Naive B cell (primary cell): Measurements from ENCODE around the gene DTNB. TPM values are rescaled to one million over a fixed set of nuclear protein-coding genes. Genes with fewer than 3 reads are reported as not detected.

Source experiments
- ATAC-seq, 2 donors: fragments of 150-1000 bp; cut with Tn5 transposase; 2 replicates each; pipeline ENCODE4 v1.10.0; 2021; ENCODE audit warnings: low read depth in 2 of 2, mild to moderate bottlenecking in 2 of 2, moderate library complexity in 2 of 2
- DNase-seq: peaks from one replicate; pipeline ENCODE4 v3.0.0; 2022
- H3K27ac Mint-ChIP-seq, 6 donors: one replicate each; pipeline ENCODE4 v1.8.0; 2020 to 2022; ENCODE audit warnings: mild to moderate bottlenecking in 6 of 6, mixed read lengths in 6 of 6, moderate library complexity in 5 of 6, inconsistent platforms in 2 of 6
- H3K27me3 Mint-ChIP-seq, 3 donors: one replicate each; pipeline ENCODE4 v1.8.0; 2021 to 2022; ENCODE audit warnings: mixed read lengths in 3 of 3, mild to moderate bottlenecking in 1 of 3
- H3K36me3 Mint-ChIP-seq, 2 donors: one replicate each; pipeline ENCODE4 v1.8.0; 2020 to 2022; ENCODE audit warnings: mixed read lengths in 2 of 2, inconsistent platforms in 1 of 2, mild to moderate bottlenecking in 1 of 2
- H3K4me1 Mint-ChIP-seq, 3 donors: one replicate each; pipeline ENCODE4 v1.8.0; 2020 to 2022; ENCODE audit warnings: mixed read lengths in 3 of 3, inconsistent platforms in 1 of 3, mild to moderate bottlenecking in 1 of 3, moderate library complexity in 1 of 3
- H3K4me3 Mint-ChIP-seq, 8 donors: one replicate each; pipeline ENCODE4 v1.8.0; 2020 to 2022; ENCODE audit warnings: mild to moderate bottlenecking in 8 of 8, mixed read lengths in 8 of 8, moderate library complexity in 8 of 8, inconsistent platforms in 2 of 8
- H3K9me3 Mint-ChIP-seq, 7 donors: one replicate each; pipeline ENCODE4 v1.8.0; 2020 to 2022; ENCODE audit warnings: mixed read lengths in 7 of 7, mild to moderate bottlenecking in 5 of 7, inconsistent platforms in 2 of 7, moderate library complexity in 1 of 7
- polyA plus RNA-seq, 6 donors: library from polyadenylated mRNA; unstranded; fragments of 300-500 nt; fragmentation: Illumina TruSeq; gene quantifications; one replicate each; pipeline ENCODE4 v1.2.3, GENCODE V29; 2021; ENCODE audit warnings: low read depth in 6 of 6

The DTNB gene
- polyA plus RNA-seq, 6 donors from 2014 or later, result 7.8 to 25.4 (median 16.1) TPM

- ATAC-seq (no peak), DNase-seq (no peak)
- Mint-ChIP-seq H3K4me3 (no peak overlapping the region), H3K36me3 (peaks cover 0 to 14% of the 10 kb centered on the region in 2 donors), H3K4me1 (peaks cover 0 to 6% (median 5%) of the 10 kb centered on the region in 3 donors), H3K9me3 (no peaks in the 10 kb centered on the region), H3K27me3 (no peaks in the 10 kb centered on the region), H3K27ac (no peak overlapping the region)
Measured at GRCh38 chr2:25490217-25490616, 183.2 kb downstream of the DTNB start.

GRCh38 chr2:25489631-25490030, 183.7 kb downstream of the DTNB start:
- Mint-ChIP-seq H3K27me3 (no peaks in the 10 kb centered on the region), H3K27ac (no peak overlapping the region), H3K9me3 (no peaks in the 10 kb centered on the region), H3K4me3 (no peak overlapping the region), H3K4me1 (peaks cover 0 to 7% (median 6%) of the 10 kb centered on the region in 3 donors), H3K36me3 (peaks cover 0 to 14% of the 10 kb centered on the region in 2 donors)
- ATAC-seq, result no peak
- DNase-seq, result no peak

- Mint-ChIP-seq H3K4me3 (peak overlapping the region in 4 of 8 donors; percentile 6 to 72 (median 49)), H3K27ac (peak overlapping the region in 5 of 6 donors; percentile 24 to 92 (median 71)), H3K4me1 (peaks cover 16 to 31% (median 20%) of the 10 kb centered on the region in 3 donors), H3K9me3 (no peaks in the 10 kb centered on the region), H3K27me3 (no peaks in the 10 kb centered on the region), H3K36me3 (peaks cover 4 to 16% of the 10 kb centered on the region in 2 donors)
- peak; percentile 50 for DNase-seq
- peak; percentile 95 to 96 for ATAC-seq
Measured at GRCh38 chr2:25483607-25484266, 189.6 kb downstream of the DTNB start.

- no peak overlapping the region for H3K4me3 Mint-ChIP-seq
- H3K27ac Mint-ChIP-seq, result peak overlapping the region in 4 of 6 donors; percentile 5 to 82 (median 58)
Measured at GRCh38 chr2:25482341-25482740, 191.0 kb downstream of the DTNB start.

GRCh38 chr2:25481381-25482300, 191.7 kb downstream of the DTNB start:
- H3K27ac Mint-ChIP-seq, result peak overlapping the region in 2 of 6 donors; percentile 47 to 79
- H3K27me3 Mint-ChIP-seq, result no peaks in the 10 kb centered on the region
- peaks cover 11 to 12% of the 10 kb centered on the region in 2 donors for H3K36me3 Mint-ChIP-seq
- H3K4me3 Mint-ChIP-seq, result no peak overlapping the region
- peaks cover 16 to 29% (median 20%) of the 10 kb centered on the region in 3 donors for H3K4me1 Mint-ChIP-seq
- no peak for DNase-seq
- H3K9me3 Mint-ChIP-seq, result peaks cover 0 to under 1% (median 0%) of the 10 kb centered on the region in 7 donors
- ATAC-seq, result no peak

More at GRCh38 chr2:25482341-25482740, 191.0 kb downstream of the DTNB start:
- Mint-ChIP-seq H3K9me3 (no peaks in the 10 kb centered on the region), H3K4me1 (peaks cover 16 to 31% (median 20%) of the 10 kb centered on the region in 3 donors), H3K36me3 (peaks cover 12 to 14% of the 10 kb centered on the region in 2 donors), H3K27me3 (no peaks in the 10 kb centered on the region)
- ATAC-seq (no peak), DNase-seq (no peak)

GRCh38 chr2:25480561-25480960, 192.8 kb downstream of the DTNB start:
- no peak overlapping the region for H3K4me3 Mint-ChIP-seq
- ATAC-seq (no peak), DNase-seq (no peak)
- peaks cover 0 to 11% (median 3%) of the 10 kb centered on the region in 7 donors for H3K9me3 Mint-ChIP-seq
- H3K4me1 Mint-ChIP-seq, result peaks cover 16 to 26% (median 20%) of the 10 kb centered on the region in 3 donors
- H3K36me3 Mint-ChIP-seq, result peaks cover 12 to 14% of the 10 kb centered on the region in 2 donors
- H3K27me3 Mint-ChIP-seq, result no peaks in the 10 kb centered on the region
- H3K27ac Mint-ChIP-seq, result no peak overlapping the region

- Mint-ChIP-seq H3K36me3 (peaks cover 18 to 22% of the 10 kb centered on the region in 2 donors), H3K9me3 (peaks cover 0 to 19% (median 8%) of the 10 kb centered on the region in 7 donors), H3K4me3 (no peak overlapping the region), H3K27ac (no peak overlapping the region), H3K27me3 (no peaks in the 10 kb centered on the region), H3K4me1 (peaks cover 16 to 26% (median 20%) of the 10 kb centered on the region in 3 donors)
- DNase-seq, result no peak
- no peak for ATAC-seq
Measured at GRCh38 chr2:25479761-25480160, 193.6 kb downstream of the DTNB start.

GRCh38 chr2:25478736-25479135, 194.6 kb downstream of the DTNB start:
- Mint-ChIP-seq H3K27me3 (no peaks in the 10 kb centered on the region), H3K36me3 (peaks cover 22 to 24% of the 10 kb centered on the region in 2 donors), H3K4me1 (peaks cover 12 to 16% (median 14%) of the 10 kb centered on the region in 3 donors), H3K27ac (no peak overlapping the region), H3K9me3 (peaks cover 0 to 20% (median 8%) of the 10 kb centered on the region in 7 donors), H3K4me3 (no peak overlapping the region)
- no peak for ATAC-seq
- DNase-seq, result no peak

GRCh38 chr2:25473758-25474340, 199.5 kb downstream of the DTNB start:
- Mint-ChIP-seq H3K27me3 (no peaks in the 10 kb centered on the region), H3K27ac (peak overlapping the region in 1 of 6 donors; percentile 53), H3K36me3 (peaks cover 30 to 32% of the 10 kb centered on the region in 2 donors), H3K9me3 (peaks cover 0 to 20% (median 8%) of the 10 kb centered on the region in 7 donors), H3K4me3 (no peak overlapping the region), H3K4me1 (peaks cover 0 to 3% (median 0%) of the 10 kb centered on the region in 3 donors)
- DNase-seq (no peak), ATAC-seq (no peak)

- H3K9me3 Mint-ChIP-seq, result peaks cover 0 to 20% (median 8%) of the 10 kb centered on the region in 7 donors
- no peak for ATAC-seq
- no peak for DNase-seq
- no peaks in the 10 kb centered on the region for H3K27me3 Mint-ChIP-seq
- H3K4me1 Mint-ChIP-seq, result peaks cover 0 to 3% (median 0%) of the 10 kb centered on the region in 3 donors
- H3K36me3 Mint-ChIP-seq, result peaks cover 23 to 27% of the 10 kb centered on the region in 2 donors
- peak overlapping the region in 1 of 6 donors; percentile 49 for H3K27ac Mint-ChIP-seq
- no peak overlapping the region for H3K4me3 Mint-ChIP-seq
Measured at GRCh38 chr2:25473131-25473530, 200.2 kb downstream of the DTNB start.

- H3K36me3 Mint-ChIP-seq, result peaks cover 19 to 25% of the 10 kb centered on the region in 2 donors
Measured at GRCh38 chr2:25470806-25471205, 202.6 kb downstream of the DTNB start.

GRCh38 chr2:25467743-25468142, 205.6 kb downstream of the DTNB start:
- Mint-ChIP-seq H3K4me1 (peaks cover 0 to 8% (median 0%) of the 10 kb centered on the region in 3 donors), H3K36me3 (peaks cover 9 to 12% of the 10 kb centered on the region in 2 donors), H3K27me3 (no peaks in the 10 kb centered on the region)

More at GRCh38 chr2:25470806-25471205, 202.6 kb downstream of the DTNB start:
- Mint-ChIP-seq H3K9me3 (peaks cover 0 to 12% (median 6%) of the 10 kb centered on the region in 7 donors), H3K4me3 (no peak overlapping the region), H3K27me3 (no peaks in the 10 kb centered on the region), H3K4me1 (peaks cover 0 to 3% (median 0%) of the 10 kb centered on the region in 3 donors), H3K27ac (no peak overlapping the region)
- ATAC-seq (no peak), DNase-seq (no peak)

GRCh38 chr2:25462021-25462420, 211.4 kb downstream of the DTNB start:
- Mint-ChIP-seq H3K27me3 (no peaks in the 10 kb centered on the region), H3K4me1 (peaks cover 0 to 14% (median 5%) of the 10 kb centered on the region in 3 donors), H3K4me3 (no peak overlapping the region), H3K27ac (peak overlapping the region in 1 of 6 donors; percentile 3), H3K9me3 (peaks cover 0 to 5% (median 0%) of the 10 kb centered on the region in 7 donors), H3K36me3 (peaks cover 0 to 9% of the 10 kb centered on the region in 2 donors)
- DNase-seq, result no peak
- no peak for ATAC-seq

More at GRCh38 chr2:25467743-25468142, 205.6 kb downstream of the DTNB start:
- H3K9me3 Mint-ChIP-seq, result peaks cover 0 to 5% (median 0%) of the 10 kb centered on the region in 7 donors
- H3K27ac Mint-ChIP-seq, result no peak overlapping the region
- no peak overlapping the region for H3K4me3 Mint-ChIP-seq
- DNase-seq (no peak), ATAC-seq (no peak)
